DMS53 (cell line): ENCODE data around the gene NANOS2.
A peak's percentile ranks its signal among the peaks of the same experiment; 100 is the strongest.

Experiments used
- DNase-seq: peaks from one replicate; lab custom pipeline; 2025; lab: John Stamatoyannopoulos, UW

Gene NANOS2

GRCh38 chr19:45895519-45895972 is 19.0 kb downstream of the NANOS2 start:
- DNase-seq = no peak

DNA sequence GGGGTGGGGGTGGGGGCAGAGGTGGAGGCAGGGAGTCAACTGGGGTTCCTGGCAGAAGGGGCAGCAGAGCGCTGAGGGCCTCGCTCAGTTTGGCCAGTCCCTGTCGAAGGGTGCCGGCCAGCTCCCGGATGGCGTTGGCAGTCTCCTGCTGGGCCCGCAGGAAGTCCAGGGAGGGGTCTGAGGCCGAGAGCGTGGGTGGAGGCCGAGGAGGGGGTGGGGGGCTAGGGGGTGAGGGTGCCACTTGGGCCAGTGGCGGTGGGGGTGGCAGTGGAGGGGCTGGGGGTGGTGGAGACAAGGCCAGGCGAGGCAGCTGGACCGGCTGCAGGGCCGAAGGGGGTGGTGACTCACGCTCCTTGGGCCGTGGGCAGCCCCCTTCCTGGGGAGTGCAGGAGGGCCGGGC is 23.7 kb downstream of the NANOS2 start:
- DNase-seq = no peak

DNA sequence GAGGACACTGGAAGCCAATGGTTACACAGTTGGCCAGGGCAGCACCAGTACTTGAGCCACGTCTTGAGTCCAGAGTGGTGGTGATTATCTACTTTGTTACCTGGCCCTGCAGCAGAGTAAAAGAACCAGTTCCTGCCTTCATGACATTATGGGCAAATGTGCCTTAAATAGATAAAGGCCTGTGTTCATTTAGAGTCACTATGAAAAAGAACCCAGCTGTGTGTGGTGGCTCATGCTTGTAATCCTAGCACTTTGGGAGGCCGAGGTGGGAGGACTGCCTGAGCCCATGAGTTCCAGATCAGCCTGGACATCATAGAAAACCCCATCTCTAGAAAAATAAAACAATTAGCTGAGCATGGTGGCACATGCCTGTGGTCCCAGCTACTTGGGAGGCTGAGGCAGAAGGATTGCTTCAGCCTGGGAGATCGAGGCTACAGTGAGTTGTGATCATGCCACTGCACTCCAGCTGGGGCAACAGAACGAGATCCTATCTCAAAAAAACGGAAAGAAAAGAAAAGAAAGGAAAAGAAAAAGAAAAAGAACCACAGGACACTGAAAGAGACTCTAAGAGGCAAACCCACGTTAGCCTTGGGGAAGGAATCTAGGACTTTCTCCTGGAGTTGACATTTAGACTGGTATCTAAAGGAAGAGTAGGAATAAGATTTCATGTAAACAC is 25.2 kb downstream of the NANOS2 start:
- no peak for DNase-seq

DNA sequence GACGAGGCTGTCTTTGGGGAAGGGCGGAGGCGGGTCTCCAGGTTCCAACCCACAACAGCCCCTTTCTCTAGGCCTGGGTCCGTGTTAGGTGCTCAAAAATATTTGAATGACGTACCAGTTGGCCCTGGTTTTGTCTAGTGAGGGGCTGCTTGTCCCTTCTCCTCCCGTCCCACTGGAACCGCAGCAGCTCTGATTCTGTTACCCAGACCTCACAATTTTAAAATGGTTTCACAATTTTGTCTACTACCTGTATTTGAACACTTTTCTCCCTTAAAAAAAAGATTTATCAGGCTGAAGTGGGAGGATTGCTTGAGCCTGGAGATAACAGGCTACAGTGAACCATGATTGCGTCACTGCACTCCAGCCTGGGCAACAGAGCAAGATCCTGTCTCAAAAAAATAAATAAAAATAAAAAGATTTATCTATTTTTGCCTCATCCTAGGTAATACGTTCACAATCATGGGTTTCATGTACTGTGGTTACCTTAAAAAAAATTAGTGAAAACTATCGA is 27.3 kb downstream of the NANOS2 start:
- DNase-seq = no peak

DNA sequence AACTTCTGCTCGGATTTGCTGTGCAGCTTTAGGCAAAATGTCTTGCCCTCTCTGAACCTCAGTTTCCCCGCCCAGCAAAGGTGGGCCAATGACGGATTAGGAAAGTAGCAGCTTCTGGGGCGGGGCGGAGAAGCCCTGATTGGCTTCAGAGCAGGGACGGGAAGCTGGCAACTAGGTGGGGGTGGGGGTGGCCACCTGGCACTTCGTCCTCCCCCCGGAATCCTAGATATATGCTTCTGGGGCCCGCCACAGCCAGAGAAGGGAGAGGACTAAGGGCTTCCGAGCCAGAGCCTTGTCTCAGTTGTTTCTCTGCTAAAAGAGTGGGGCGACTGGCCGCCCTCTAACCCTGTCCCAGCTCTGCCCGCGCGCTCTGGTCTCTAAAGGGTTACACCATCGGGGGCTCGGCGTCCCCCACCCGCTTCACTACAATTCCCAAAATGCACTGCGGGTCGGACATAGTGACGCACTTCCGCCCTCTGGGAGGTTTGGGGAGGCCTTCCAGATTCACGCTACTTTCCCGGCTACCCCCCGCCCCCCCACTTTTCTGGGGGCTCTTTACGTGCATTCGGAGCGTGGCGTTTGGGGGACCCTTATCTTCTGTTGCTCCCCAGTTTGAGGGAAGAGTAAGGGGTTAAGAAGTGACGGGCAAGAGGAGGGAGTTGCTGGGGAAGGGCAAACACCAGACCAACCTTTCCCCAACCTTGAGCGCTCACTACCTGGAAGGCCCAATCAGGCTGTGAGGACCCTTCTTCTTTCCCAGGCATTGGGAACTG is 28.0 kb downstream of the NANOS2 start:
- DNase-seq = peak; percentile 97

- peak; percentile 98 for DNase-seq
These were observed 28.8 kb downstream of the NANOS2 start, which contains the start of gene IRF2BP1 for GRCh38 chr19:45885556-45886426. Gene IRF2BP1 (minus strand): TSS chr19:45886141. CDS start chr19:45885774, 367 bp downstream.

- peak; percentile 79 for DNase-seq
These were observed 29.7 kb downstream of the NANOS2 start for GRCh38 chr19:45884682-45885555.

DNA sequence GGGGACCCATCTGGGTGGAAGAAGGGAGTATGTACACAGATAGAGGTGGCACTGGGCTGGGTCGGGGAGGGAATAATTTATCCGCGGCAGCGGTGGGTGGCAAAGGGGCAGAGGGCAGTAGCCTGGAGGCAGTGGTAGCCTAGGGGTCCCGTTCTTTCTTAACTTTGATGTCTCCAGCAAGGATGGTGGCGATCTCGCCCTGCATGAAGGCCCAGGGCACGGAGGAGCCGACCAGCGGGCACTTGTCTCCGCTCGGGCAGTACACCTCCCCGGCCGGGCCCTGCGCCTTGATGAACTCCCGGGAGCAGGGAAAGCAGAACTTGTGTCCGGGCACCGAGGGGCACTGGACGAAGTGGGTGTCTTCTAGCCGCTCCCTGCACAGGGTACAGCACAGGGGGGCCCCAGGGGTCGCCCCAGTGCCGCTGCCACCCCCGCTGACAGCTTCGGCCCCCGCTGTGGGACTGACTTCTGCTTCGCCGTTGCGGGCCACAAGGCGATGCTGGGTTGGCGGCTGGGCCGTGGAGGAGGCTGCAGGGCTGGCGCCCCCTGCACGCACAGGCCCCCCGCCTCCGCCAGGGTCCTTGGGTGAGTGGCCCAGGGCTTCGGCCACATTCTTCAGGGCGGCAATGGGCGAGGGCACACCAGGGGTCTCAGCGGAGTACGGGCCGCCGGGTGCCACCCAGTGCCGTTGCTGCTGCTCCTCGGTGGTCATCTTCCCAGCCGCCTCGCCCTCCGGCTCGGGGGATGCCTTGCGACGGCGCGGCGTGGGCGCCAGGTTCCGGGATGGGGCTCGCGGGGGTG is 30.5 kb downstream of the NANOS2 start:
- peak; percentile 70 for DNase-seq

- DNase-seq = no peak
These were observed 31.0 kb downstream of the NANOS2 start for GRCh38 chr19:45883586-45883880.

DNA sequence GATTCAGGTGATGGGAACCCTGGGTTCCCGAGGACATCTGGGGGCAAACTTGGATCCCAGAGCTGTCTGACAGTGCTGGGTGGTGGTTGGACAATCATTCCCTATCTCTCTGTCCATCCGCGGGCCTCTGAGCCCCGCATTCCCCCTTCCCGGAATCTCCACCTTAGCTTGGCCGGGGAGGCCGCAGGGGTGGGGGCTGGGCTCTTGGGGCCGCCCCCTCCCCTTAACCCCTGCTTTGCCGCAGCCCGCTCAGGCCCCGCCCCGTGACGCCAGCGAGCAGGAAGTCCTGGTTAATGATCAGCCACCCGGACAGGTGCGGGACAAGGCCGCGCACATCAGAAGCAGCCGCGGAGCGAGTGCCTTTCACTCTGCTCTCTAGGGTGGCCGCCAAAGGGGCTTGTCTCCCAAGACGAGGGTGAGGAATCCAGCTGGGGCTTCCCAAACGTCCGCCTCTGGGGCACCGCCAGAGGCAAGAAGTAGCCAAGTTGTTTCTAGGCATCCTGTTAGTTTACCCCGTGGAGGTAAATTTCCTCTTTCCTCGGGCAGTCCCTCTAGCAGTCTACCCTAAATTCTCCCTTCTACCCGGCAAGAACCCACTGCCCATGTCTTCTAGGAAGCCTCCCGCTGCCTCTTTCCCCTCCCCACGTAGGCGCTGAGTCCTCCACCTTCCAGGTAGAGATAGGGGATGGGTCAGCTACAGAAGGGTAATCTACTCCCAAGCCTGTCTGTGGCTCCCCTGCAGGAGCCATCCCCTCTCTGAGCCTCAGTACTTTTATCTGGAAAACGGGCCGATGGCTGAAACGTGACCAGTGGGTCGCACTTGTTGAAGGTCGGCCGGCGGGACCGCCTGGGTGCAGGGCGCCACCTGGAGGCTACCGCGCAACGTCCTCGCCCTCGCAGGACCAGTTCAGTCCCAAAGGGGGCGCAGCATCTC is 31.7 kb downstream of the NANOS2 start:
- DNase-seq = peak; percentile 99

- peak; percentile 95 for DNase-seq
These were observed 32.6 kb downstream of the NANOS2 start for GRCh38 chr19:45881909-45882528.

DNA sequence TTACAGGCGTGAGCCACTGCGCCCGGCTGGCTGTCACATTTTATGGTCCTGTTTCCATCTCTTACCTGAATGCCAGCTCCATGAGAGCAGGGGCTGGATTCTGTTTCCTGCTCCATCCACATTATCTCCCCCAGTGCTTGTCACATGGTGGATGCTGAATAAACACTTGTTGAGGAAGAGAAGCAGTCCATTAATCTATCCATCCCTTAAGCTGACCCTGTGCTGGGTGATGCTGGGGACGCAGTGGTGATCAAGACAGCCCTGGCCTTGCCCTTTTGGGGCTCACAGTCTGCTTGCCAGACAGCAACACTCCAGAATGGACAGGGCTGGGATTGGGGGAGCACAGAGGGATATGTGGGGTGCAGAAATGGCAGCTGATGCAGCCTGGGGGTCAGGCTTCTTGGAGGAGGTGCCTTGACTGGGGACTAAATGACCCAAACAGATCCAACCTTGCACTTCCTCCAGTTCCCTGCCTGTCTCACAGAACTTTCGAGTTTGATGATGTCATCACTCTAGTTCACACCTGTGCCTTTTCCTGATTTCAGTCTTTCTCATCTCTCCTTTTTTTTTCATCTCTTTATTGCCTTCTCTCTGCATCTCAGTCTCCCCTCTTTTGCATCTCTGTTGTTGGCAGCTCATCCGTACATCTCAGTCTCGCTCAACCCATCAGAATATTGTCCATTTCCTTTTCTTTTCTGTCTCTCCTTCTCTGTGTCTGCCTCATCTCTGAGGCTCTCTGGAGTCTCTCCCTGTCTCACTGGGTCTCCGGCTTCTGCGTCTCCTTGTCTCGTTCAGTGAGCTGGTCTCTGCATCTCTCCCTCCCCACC is 33.3 kb downstream of the NANOS2 start:
- DNase-seq = peak; percentile 90

DNA sequence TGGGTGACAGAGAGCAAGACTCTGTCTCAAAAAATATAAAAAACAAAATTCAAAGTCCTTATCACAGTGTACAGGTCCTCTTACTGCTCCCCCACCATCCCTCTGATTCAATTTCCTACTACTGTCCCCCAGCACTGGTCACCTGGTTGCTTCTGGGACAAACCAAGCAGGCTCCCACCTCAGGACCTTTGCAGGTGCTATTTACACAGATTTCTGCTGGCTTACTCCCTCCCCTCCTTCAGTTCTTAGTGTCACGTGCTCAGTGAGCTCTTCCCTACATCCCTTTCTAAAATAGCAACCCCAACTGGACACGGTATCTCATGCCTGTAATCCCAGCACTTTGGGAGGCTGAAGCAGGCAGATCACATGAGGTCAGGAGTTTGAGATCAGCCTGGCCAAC is 34.6 kb downstream of the NANOS2 start:
- DNase-seq = no peak

DNA sequence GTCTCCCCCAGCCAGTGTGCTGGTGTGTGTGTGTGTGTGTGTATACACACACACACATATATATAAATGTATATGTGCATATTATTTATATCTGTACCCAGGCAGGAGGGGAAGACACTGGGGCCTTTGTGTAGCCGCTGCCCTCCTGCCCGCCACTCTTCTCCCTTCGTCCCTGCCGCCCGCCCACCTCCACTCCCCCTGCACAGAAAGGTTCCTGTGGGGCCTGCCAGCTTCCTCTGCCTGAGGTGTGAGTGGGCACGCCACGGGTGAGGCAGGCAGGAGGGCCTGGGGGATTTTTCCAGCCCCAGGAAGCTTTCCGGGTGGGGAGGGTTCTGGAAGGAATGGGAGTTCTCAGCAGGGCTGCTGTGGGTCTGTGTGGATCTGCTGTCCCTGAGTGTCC is 35.5 kb downstream of the NANOS2 start:
- no peak for DNase-seq

GRCh38 chr19:45878043-45878794 is 36.4 kb downstream of the NANOS2 start:
- DNase-seq = peak; percentile 90

DNA sequence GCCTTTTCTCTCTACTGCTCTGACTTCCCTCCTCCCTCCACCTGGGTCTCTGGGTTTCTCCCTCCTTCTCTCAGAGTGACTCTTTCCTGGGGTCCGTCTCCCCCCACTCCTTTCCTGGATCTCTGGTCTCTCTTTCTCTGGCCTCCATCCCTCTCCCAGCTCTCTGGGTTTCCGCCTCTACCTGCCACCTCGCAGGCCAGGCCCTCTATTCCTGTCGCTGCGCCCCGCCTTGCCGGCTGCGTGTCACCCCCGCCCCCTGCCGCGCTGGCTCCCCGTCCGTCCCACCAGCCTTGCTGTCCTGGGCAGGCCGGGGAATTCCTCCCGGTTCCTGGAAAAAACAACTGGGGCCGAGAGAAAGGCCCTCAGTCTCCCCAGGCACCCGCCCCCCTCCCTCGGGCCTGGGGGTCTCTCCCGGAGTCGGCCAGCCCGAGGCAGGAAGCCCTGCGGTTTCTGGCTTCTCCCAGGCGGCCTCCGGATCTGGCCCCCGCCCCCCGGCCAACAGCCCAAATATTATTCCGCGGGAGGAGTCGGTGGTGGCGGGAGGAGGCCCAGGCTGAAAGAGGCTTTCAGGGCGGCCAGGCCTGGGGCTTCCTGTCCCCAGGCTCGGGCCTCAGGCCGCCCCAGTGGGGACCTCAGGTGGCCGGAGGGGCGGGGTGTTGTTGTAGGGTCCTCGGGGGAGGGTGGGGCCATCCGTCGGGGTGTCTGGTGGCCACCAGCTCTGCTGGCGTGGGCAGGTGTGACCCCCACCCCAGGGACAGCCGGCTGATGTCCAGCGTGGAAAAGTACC is 38.0 kb downstream of the NANOS2 start:
- DNase-seq = no peak

- no peak for DNase-seq
These were observed 38.5 kb downstream of the NANOS2 start for GRCh38 chr19:45876161-45876410.
